GM12864 (cell line): ENCODE results near the gene TCTN1.
"Not testable (repeated sequence)": the region's sequence is repeated elsewhere in the genome, so short reads cannot be mapped to it uniquely, and the experiment has no call there.

Source experiments
- DNase-seq: peaks from one replicate; pipeline ENCODE4 v3.0.0-alpha.2; 2011; ENCODE audit warnings: low read depth
- H3K4me3 ChIP-seq: 2 replicates; pipeline ENCODE4 v1.5.1; 2011; ENCODE audit warnings: mild to moderate bottlenecking, low read depth, low read length, control low read depth
- TF ChIP-seq, protein P1 (sequence below): IDR thresholded peaks from 2 replicates; pipeline ENCODE4 v1.5.1; 2011; ENCODE audit warnings: low read depth, mild to moderate bottlenecking, moderate library complexity, low read length, control low read depth, inconsistent platforms; ENCODE audit errors: missing control alignments

Gene TCTN1

DNA sequence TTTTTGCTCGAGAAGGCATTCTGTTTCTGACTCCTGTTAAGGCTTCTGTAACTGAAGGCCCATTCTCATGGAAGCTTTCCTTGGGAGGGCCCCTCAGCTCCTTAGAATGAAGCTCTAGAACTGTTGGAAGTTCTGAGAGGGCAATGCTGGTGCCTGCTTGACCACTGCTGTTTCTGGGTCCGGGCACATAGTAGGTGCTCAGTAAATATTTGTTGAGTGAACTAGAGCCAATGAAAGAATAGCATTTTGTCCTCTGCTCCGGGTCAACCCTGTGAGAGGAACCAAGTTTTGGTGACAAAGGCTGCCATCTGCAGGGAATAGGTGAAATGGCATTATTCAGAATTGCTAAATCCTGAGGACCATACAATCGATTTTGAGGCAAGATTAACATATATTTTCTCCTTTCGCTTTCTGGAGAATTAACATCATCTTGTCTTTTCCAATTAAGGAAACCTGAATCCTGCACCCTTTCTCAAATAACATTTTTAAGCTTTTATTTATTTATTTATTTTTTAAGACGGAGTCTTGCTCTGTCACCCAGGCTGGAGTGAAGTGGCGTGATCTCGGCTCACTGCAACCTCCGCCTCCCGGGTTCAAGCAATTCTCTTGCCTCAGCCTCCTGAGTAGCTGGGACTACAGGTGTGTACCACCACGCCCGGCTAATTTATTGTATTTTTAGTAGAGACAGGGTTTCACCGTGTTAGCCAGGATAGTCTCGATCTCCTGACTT, 11.7 kb upstream of the TCTN1 start:
- TF ChIP-seq, protein P1, sequence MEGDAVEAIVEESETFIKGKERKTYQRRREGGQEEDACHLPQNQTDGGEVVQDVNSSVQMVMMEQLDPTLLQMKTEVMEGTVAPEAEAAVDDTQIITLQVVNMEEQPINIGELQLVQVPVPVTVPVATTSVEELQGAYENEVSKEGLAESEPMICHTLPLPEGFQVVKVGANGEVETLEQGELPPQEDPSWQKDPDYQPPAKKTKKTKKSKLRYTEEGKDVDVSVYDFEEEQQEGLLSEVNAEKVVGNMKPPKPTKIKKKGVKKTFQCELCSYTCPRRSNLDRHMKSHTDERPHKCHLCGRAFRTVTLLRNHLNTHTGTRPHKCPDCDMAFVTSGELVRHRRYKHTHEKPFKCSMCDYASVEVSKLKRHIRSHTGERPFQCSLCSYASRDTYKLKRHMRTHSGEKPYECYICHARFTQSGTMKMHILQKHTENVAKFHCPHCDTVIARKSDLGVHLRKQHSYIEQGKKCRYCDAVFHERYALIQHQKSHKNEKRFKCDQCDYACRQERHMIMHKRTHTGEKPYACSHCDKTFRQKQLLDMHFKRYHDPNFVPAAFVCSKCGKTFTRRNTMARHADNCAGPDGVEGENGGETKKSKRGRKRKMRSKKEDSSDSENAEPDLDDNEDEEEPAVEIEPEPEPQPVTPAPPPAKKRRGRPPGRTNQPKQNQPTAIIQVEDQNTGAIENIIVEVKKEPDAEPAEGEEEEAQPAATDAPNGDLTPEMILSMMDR = peak; percentile 61
- DNase-seq, H3K4me3 ChIP-seq: not testable (repeated sequence)

DNA sequence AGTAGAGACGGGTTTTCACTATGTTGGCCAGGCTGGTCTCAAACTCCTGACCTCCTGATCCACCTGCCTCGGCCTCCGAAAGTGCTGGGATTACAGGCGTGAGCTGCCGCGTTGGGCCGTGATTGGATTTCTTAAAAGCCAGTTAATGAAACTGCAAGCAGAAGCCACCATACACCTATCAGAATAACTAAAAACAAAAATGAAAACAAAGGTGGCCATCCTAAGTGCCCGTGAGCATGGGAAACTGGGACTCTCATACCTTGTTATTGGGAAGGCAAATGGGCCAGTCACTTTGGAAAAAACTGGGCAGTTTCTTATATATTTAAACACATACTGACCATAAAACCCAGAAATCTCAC, 7.7 kb upstream of the TCTN1 start:
- H3K4me3 ChIP-seq = peak overlapping the region; percentile 42
- TF ChIP-seq, protein P1 = no peak
- no peak for DNase-seq

DNA sequence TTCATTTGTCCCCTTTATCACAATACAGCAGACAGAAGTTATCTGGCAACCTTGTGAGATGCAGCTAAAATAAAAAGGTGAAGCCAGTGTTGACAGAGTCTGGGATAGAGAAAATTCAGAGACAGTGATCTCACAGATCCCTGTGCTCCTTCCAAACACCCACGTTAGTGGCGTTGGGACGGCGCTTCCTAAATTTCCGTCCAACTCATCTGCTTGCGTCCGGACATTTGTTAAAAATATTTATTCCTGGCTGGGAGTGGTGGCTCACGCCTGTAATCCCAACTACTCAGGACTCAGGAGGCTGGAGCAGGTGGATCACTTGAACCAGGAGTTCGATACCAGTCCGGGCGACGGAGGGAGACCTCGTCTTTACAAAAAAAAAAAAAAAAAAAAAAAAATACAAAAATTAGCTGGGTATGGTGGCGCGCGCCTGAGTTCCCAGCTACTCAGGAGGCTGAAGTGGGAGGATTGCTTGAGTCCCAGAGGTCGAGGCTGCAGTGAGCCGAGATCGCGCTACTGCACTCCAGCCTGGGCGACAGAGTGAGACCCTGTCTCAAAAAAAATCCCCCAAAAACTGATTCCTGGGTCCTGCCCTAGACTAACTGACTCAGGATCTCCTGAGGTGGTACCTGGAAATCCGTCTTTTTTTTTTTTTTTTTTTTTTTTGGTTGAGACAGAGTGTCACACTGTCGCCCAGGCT, 708 bp upstream of the TCTN1 start:
- DNase-seq = no peak
- peak overlapping the region; percentile 91 for H3K4me3 ChIP-seq
- TF ChIP-seq, protein P1 = no peak

DNA sequence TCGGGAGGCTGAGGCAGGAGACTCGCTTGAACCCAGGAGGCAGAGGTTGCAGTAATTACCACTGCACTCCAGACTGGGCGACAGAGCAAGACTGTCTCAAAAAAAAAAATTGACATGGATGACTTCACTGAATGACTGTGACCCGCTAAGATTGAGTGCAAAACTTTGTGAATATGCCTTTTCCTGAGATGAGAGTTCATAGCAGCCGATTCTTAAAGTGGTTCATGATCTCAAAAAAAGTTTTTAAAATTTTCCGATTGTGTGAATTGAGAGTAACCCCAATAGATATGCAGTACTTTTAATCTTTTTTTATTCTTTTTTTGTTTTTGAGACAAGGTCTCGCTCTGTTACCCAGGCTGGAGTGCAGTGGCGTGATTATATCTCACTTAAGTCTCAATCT, 1.2 kb downstream of the TCTN1 start:
- no peak for DNase-seq
- peak overlapping the region; percentile 91 for H3K4me3 ChIP-seq
- TF ChIP-seq, protein P1 = no peak

DNA sequence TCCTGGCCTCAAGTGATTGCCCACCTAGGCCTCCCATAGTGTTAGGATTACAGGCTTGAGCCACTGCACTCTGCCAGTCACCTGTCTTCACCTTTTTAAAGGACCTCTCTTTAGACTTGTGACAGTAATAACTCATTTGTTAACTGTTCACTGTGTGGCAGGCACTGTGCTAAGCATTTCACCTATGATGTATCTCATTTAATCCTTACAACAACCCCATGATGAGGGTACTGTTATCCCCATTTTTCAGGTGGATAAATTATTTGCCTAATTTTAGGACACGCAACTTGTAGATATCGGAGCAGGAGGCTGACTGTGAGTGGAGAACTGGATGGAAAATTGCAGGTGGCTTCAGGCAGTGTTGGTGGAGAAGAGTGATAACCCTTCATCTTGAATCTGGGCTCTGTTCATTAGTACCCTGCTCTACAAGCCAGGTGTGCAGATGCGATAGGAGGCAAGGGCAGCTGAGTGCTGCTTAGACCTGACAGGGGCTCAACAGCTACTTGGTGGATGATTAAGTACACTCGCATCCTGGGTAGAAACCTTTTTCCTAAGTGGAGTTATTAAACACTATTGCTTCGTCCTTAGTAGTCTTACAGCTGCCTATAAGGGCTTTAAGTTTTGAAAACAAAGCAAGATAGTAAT, 2.7 kb downstream of the TCTN1 start:
- TF ChIP-seq, protein P1 = no peak

DNA sequence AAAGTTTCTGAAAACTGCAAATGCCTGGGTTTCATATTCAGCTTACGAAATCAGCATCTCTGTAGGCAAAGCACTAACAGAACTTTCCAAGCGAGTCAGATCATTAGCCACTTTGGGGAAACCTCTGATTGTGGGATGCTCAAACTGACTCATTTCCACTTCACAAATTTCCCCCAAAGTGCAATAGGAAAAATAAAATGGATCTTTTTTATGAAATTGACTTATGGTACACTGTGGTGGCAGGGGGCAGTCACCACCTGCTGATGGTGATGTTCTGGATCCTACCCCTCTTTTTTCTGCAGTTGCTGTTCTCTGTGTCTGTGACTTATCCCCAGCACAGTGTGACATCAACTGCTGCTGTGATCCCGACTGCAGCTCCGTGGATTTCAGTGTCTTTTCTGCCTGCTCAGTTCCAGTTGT, 5.6 kb downstream of the TCTN1 start:
- peak; percentile 70 for DNase-seq
- peak overlapping the region; percentile 16; the same call in 1 of the 2 replicates for H3K4me3 ChIP-seq
- TF ChIP-seq, protein P1 = peak; percentile 43

More for the DNA sequence above, 2.7 kb downstream of the TCTN1 start:
- no peak overlapping the region for H3K4me3 ChIP-seq
- no peak for DNase-seq
